Fibroblast of gingiva (primary cell): ENCODE data around the gene CASK.
A peak's percentile ranks its signal among the peaks of the same experiment; 100 is the strongest.

ENCODE experiments used
- DNase-seq: peaks from one replicate; pipeline ENCODE4 v3.0.0-alpha.2; 2011; ENCODE audit warnings: low read depth

Gene CASK

DNA sequence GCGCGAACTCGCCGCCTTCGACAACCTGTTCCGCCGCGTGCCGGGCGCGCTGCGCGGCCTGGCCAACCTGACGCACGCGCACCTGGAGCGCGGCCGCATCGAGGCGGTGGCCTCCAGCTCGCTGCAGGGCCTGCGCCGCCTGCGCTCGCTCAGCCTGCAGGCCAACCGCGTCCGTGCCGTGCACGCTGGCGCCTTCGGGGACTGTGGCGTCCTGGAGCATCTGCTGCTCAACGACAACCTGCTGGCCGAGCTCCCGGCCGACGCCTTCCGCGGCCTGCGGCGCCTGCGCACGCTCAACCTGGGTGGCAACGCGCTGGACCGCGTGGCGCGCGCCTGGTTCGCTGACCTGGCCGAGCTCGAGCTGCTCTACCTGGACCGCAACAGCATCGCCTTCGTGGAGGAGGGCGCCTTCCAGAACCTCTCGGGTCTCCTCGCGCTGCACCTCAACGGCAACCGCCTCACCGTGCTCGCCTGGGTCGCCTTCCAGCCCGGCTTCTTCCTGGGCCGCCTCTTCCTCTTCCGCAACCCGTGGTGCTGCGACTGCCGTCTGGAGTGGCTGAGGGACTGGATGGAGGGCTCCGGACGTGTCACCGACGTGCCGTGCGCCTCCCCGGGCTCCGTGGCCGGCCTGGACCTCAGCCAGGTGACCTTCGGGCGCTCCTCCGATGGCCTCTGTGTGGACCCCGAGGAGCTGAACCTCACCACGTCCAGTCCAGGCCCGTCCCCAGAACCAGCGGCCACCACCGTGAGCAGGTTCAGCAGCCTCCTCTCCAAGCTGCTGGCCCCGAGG, 449.2 kb downstream of the CASK start:
- DNase-seq = no peak

DNA sequence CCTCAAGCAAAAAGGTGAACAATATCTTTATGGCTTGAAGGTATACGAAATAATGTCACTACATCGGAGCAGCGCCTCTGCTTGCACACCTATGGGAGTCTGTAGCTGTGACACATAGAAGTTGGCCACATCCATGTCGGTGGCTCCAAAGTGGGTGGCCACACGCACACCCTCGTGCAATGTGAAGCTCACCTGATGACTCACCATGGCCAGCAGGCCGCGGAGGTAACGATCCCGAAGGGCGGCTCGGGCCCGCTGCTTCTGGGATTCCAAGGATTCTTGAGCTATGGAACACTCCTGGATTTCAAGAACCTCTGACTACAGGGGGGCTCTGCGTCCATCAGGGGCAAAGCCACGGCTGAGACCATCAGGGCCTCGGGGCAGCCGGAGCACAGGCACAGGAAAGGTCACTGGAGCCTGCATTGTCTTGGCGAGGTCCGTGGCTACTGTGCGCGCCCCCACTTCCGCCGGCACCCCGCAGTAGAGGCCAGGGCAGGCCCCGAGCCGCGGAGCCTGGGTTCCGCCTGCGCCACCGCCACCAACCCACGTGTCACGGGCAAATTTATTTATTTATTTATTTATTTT, 451.0 kb downstream of the CASK start:
- no peak for DNase-seq

DNA sequence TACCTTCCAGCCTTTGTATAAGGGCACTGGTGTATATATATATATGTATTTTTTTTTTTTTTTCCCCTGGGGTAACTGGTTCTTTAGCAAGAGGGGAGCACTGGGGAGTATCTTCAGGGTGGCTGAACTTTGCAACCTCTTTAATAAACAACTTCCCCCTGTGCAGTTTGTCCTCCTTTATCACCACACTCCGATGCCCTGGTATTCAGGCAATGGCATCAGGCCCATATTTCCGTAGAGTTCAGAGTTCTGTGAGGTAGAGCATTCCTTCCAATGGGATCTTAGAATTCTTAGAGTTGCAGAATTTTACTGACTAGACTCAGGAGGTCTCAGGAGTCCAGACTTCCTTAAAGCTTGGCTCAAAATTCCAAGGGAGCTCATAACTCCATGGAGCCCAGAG, 451.6 kb downstream of the CASK start:
- DNase-seq = no peak

DNA sequence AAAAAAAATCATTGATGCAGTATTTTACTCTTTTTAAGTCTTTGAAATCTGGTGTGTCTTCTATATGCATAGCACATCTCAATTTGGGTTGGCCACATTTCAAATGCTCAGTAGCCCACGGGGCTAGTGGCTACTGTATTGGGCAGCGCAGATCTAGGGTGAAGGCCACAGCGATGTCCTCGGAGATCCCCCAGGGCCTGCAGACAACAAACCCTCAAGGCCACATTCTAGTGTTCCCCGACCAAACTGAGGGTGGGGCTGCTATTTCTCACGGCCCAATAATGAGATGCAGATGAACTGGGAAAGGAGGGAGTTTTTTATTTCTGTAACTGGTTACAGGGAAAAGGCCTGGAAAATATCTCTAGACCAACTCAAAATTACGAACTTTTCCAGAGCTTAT, 452.6 kb downstream of the CASK start:
- DNase-seq = peak; percentile 66

DNA sequence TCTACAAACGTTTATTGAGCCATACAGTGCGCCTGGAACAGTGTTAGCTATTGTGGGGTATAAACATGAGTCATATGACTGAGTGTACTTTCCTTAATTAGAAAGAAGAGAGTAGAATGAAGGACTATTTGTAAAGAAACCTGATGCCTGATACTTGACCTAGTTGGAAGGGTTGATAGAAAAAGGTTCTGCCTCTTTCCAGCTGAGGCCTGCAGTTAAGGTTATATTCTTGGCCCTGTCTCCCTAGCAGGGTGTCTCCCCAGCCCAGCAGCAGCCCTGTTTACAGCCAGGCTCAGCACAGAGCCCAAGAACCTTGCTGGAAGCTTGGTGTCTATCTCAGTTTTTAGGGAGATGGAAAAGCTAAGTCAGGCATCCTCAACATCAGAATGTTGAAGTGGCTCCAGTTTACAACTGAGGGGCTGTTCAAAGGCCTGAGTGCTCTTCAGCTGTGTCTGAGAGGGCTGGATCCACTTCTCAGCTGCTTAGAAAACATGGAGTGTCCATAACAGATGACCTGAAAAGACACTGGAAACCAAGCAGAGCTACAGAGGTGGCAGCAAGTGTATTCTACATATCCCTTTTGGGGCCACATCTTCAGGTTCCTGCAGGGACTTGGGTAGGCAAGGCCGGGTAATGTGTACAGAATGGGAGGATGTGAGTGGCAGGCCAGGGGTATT, 454.6 kb downstream of the CASK start:
- peak; percentile 80 for DNase-seq
